ENCODE results near the gene EPS15.

GRCh38 chr1:51497340-51497739 lies 21.7 kb downstream of the EPS15 start:
- TF ChIP-seq CTCF (IDR thresholded peaks at IDR 0.05; ENCODE audit: poor library complexity), result no peak
- no peak for TF ChIP-seq EZH2 (IDR thresholded peaks at IDR 0.05; ENCODE audit: borderline replicate concordance)

All from hepatocyte (in vitro differentiated cells).